ENCODE results near the gene B9D2.
A peak's percentile ranks its signal among the peaks of the same experiment; 100 is the strongest.

B9D2 gene

GRCh38 chr19:41323430-41324125 lies 40.4 kb downstream of the B9D2 start:
- no peak for FAIRE-seq
- DNase-seq (ENCODE audit: insufficient read length, low spot score), result peak; percentile 95
- peak; percentile 18; the same call in 1 of the 2 replicates for TF ChIP-seq POLR2A (IDR thresholded peaks at IDR 0.05; ENCODE audit: low read depth, low read length)

- FAIRE-seq (no peak), DNase-seq (ENCODE audit: insufficient read length, low spot score) (no peak)
- no peak for TF ChIP-seq POLR2A (IDR thresholded peaks at IDR 0.05; ENCODE audit: low read depth, low read length)
Observed at GRCh38 chr19:41323023-41323422, 40.9 kb downstream of the B9D2 start.

- FAIRE-seq (no peak), DNase-seq (ENCODE audit: insufficient read length, low spot score) (no peak)
- TF ChIP-seq POLR2A (IDR thresholded peaks at IDR 0.05; ENCODE audit: low read depth, low read length), result no peak
Observed at GRCh38 chr19:41322451-41322850, 41.5 kb downstream of the B9D2 start.

- DNase-seq (ENCODE audit: insufficient read length, low spot score) (peak; percentile 90), FAIRE-seq (no peak)
- no peak for TF ChIP-seq POLR2A (IDR thresholded peaks at IDR 0.05; ENCODE audit: low read depth, low read length)
Observed at GRCh38 chr19:41321600-41322270, 42.2 kb downstream of the B9D2 start.

GRCh38 chr19:41321204-41321599 lies 42.7 kb downstream of the B9D2 start:
- TF ChIP-seq POLR2A (IDR thresholded peaks at IDR 0.05; ENCODE audit: low read depth, low read length), result no peak; the same call in 1 of the 2 replicates
- FAIRE-seq (no peak), DNase-seq (ENCODE audit: insufficient read length, low spot score) (no peak)

GRCh38 chr19:41320568-41320967 lies 43.4 kb downstream of the B9D2 start:
- FAIRE-seq (no peak), DNase-seq (ENCODE audit: insufficient read length, low spot score) (no peak)
- no peak for TF ChIP-seq POLR2A (IDR thresholded peaks at IDR 0.05; ENCODE audit: low read depth, low read length)

- TF ChIP-seq POLR2A (IDR thresholded peaks at IDR 0.05; ENCODE audit: low read depth, low read length), result no peak
- no peak for FAIRE-seq
- DNase-seq (ENCODE audit: insufficient read length, low spot score), result no peak
Observed at GRCh38 chr19:41320185-41320518, 43.8 kb downstream of the B9D2 start.

GRCh38 chr19:41319500-41320184 lies 44.3 kb downstream of the B9D2 start:
- FAIRE-seq (no peak), DNase-seq (ENCODE audit: insufficient read length, low spot score) (no peak)
- no peak for TF ChIP-seq POLR2A (IDR thresholded peaks at IDR 0.05; ENCODE audit: low read depth, low read length)

GRCh38 chr19:41318696-41319499 lies 45.1 kb downstream of the B9D2 start:
- TF ChIP-seq POLR2A (IDR thresholded peaks at IDR 0.05; ENCODE audit: low read depth, low read length), result no peak
- FAIRE-seq, result no peak
- DNase-seq (ENCODE audit: insufficient read length, low spot score), result no peak

- no peak for TF ChIP-seq POLR2A (IDR thresholded peaks at IDR 0.05; ENCODE audit: low read depth, low read length)
- FAIRE-seq, result no peak
- no peak for DNase-seq (ENCODE audit: insufficient read length, low spot score)
Observed at GRCh38 chr19:41316306-41316920, 47.5 kb downstream of the B9D2 start.

- DNase-seq (ENCODE audit: insufficient read length, low spot score), result no peak
- no peak for TF ChIP-seq POLR2A (IDR thresholded peaks at IDR 0.05; ENCODE audit: low read depth, low read length)
- no peak for FAIRE-seq
Observed at GRCh38 chr19:41311613-41312012, 52.3 kb downstream of the B9D2 start.

GRCh38 chr19:41311072-41311471 lies 52.9 kb downstream of the B9D2 start:
- FAIRE-seq (no peak), DNase-seq (ENCODE audit: insufficient read length, low spot score) (no peak)

GRCh38 chr19:41310033-41310831 lies 53.7 kb downstream of the B9D2 start, which contains the start of gene CCDC97:
TSS of gene CCDC97 (plus strand) at chr19:41310172. CDS start at chr19:41310311, 139 bp downstream.
- FAIRE-seq (no peak), DNase-seq (ENCODE audit: insufficient read length, low spot score) (peak; percentile 87)
- TF ChIP-seq POLR2A (IDR thresholded peaks at IDR 0.05; ENCODE audit: low read depth, low read length), result peak; percentile 38; the same call in 1 of the 2 replicates

More at GRCh38 chr19:41311072-41311471, 52.9 kb downstream of the B9D2 start:
- TF ChIP-seq POLR2A (IDR thresholded peaks at IDR 0.05; ENCODE audit: low read depth, low read length), result no peak
